ENCODE measurements around the gene CHL1.

CHL1 gene

DNA sequence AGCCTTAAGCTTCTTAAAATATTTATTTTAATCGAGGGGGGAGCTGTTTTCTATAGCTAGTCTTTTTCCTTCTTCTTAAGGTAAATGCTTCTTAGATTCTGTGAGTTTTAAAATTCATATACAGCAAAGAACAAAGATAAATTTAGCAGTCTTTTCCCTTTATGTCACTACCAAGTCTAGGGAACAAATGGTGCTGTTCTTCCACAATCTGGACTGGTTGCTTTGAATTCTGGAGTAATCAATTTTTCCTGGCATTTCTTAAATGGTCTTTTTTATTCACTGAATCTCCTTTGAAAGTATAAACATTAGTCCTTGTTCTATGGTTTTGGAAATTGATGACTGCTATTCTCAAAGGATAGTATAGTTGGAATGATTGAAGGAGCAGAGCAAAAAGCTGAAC, 82.8 kb downstream of the CHL1 start:
- DNase-seq, result no peak

DNA sequence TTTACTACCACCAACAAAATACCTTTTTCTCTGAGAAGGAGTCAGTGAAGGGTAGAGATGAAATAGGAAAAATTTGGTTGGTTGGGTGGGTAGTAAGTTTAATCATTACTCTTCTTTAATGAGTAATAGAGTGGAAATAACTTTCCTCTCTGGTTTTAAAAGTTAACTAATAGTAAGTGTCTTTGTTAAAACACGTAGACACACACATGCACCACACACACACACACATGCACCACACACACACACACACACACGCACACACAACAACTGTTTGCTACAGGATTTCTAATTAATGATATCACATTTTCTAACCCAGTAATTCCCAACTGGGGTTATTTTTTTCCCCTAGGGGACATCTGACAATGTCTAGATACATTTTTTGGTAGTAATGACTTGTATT, 84.1 kb downstream of the CHL1 start:
- no peak for DNase-seq

DNA sequence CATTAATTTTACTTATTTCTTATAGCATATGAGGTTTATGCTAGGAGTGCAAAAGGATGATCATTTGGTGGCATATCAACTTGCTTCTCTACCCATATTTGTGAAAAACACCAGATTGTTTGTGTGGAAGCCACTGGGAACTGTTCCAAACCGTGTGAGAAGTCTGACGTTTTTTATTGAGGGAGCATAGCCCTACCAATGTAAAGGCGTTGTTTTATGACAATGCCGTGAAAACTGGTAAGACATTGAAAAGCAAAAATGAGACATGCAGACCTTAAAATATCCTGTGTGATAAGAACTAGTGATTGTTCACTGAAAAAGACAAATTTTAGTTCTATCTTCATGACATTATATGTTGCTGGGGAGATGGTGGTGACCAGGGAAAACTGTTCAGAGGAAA, 87.8 kb downstream of the CHL1 start:
- DNase-seq, result no peak

DNA sequence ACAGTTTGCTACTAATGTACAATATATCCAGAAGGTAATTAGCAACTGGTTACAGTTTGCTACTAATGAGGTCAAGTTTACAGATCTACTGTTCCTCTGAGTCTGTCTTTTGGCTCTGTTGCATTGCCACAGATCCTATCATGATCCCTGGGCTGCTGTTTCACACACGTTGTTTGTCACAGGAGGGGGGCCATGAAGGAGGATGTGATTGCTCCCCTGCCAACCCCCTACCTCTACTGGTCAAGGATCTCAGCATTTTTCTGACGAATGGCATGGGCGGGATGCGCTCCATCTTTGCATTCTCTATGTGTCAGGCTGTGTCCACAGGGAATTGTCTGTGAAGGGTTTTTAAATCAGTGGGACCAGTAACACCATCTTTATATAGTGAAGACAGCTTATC, 91.9 kb downstream of the CHL1 start:
- no peak for DNase-seq

GRCh38 chr3:291028-291427, 94.5 kb downstream of the CHL1 start:
- no peak for DNase-seq

DNA sequence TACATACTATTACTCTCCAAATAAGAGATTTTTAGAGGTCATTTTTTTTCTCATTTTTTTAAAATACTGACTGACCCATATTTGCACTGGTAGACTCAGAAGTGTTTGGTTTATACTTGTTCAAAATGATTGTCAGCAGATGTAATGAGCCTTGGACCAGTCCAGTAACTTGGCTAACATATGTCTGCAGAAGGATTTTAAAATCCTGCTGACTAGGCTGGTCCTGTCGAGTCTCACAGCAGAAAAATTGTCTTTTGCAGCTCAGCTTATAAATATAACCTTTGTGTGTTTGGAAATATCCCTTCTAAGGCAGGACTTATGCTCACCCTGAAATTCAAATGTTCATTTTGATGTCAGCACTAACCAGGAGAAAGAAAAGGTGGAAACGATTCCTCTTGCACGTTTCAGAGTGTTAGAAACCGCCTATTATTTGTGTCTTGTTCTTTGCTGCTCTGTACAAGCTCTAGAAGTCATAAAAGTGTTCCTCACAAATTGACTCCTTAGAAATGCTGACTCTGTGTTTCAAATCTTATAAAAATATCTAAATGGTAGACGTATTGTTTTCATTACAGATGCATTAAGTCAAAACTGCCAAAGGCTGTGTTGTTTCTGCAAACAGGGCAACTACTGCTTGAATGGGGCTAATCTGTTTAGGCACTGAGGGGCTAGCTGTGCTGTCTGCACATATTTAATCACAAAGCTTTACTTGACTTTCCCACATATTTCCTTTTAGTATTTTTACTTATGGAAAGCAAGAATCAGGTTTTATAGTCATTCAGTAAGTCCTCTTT, 95.3 kb downstream of the CHL1 start:
- DNase-seq, result no peak

DNA sequence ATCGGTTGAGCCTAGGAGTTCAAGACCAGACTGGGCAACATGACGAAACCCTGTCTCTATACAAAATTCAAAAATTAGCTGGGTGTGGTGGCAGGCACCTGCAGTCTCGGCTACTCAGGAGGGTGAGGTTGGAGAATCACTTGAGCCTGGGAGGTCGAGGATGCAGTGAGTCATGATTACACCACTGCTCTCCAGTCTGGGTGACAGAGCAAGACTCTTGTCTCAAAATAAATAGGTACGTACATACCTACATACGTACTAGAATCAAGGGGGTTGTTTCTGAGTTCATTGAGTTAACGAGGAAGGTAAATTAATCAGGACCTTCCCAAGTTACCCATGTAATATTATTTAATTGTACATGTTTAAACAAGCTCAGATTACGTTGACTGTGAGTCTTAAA, 97.5 kb downstream of the CHL1 start:
- no peak for DNase-seq

DNA sequence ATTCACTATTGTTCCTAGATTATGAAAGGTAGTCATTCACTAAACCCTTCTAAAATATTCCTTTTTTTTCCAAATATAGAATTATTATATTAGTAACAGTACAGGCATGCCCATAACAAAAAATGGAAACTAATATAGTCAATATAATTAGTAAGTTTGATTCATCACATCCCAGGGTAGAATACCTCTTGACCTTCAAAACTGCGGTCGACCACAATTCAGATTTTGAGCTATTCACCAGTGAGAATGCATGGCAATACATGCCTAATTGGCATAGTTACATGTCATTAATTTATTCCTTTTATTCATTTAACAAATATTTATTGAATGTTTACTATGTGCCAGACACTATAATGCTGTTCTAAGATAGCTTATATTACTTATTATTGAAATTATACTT, 98.0 kb downstream of the CHL1 start:
- no peak for DNase-seq

DNA sequence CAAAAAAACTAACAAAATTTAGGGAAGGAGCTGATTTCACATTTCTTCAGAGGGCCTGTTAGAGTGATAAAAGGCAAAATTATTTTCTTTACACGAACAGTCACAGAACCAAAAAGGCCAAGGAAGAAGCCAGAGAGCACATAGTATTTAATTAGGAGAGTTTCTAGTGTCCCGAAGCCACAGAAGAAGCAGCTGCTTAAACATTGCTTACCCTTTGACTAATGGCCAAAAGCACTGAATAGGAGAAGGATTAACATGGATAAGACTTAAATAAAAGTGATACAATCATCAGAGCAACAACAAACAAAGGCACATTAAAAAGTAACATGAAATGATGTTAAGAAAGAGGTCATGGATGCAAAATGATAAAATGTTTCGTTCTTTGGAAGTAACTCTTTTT, 98.6 kb downstream of the CHL1 start:
- DNase-seq, result no peak

DNA sequence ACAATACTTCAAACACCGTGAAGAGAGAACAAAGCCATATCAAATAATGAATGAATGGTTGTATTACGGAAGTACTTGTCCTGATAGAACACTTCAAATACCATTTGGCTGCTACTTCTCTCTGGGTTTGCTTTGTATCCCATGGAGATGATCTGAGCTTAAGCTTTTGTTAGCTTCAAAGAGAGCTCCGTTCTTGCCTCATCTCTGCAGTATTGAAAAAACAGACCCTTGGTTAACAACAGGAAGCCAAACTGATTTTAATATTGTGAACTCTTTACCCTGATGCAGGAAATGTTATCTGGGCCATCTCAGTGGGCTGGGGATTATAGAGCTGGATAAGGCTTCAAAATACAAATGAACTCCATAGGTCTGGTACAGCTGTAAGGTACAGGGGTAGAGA, 101.0 kb downstream of the CHL1 start:
- DNase-seq, result no peak

- DNase-seq, result no peak
Observed at GRCh38 chr3:299590-300301, 103.2 kb downstream of the CHL1 start.

GRCh38 chr3:307182-307581, 110.6 kb downstream of the CHL1 start:
- DNase-seq, result no peak

DNA sequence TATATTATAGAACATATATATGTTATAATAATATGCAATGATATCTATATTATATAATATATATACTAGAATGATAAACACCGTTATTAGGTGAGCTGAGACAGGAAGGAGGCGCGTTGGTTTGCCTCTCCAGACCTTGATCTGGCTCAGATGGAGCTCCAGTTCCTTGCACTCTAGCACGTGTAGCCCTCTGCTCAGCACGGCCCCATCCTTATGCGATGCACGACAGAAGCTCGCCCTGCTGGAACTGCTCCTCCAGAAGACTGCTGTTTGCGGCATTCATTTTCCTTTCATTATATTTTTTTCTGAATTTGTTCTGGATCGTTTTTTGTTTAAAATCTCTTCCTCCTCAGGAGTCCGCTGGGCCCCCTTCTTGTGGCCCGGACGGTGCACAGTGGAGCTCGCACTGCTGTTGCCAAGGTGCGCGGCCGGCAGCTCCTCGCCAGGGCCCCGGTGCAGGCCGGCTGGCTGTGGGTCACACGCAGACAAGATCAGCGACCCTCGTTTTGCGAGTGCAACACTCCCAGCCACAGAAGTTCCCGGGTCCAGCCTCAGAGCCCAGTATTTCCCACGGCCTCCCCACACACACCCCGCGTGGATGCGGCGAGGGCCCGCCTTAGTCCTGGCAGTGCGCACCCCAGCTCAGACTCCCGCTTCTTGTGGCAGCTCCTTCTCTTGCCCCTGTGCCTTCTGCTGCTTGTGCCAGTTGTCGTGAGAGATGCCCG, 112.2 kb downstream of the CHL1 start:
- no peak for DNase-seq

- no peak for DNase-seq
Observed at GRCh38 chr3:312160-312733, 115.7 kb downstream of the CHL1 start.

DNA sequence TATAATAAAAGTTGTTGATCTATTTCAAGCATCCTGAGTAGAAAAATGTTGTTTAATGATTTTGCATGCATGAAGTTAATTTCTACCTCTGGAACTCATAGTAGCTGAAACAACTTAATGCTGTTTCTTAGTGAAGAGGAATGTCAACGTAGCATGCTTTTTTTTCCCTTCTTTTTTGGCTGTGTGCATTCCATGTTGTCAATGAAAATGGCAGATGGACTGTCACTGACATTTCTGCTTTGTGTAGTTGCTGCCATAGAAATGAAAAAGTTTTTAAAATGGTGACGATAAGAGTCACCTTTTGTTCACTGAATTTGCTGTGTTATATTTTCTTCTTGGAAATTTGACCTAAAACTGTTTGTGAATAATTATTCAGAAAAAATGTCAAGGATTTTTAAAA, 116.3 kb downstream of the CHL1 start:
- no peak for DNase-seq

DNA sequence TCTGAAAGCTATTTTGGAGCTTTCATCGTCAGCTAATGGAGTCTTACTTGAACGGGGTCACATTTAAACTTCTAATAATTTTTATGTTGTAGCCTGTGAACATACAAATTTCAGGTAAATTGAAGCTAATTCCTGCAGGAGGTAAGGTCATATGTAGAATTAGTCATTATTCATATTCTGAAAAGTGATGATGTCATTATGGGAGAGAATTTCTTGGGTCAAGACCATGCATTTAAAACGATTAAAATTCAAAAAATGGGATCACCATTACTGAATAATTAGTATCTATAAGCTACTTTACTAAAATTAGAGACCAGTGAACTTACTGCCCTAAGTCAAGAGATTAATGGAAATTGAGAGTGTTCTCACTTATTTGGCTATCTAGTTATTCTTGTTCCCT, 120.4 kb downstream of the CHL1 start:
- no peak for DNase-seq

- no peak for DNase-seq
Observed at GRCh38 chr3:318903-319302, 122.3 kb downstream of the CHL1 start.

- DNase-seq, result no peak
Observed at GRCh38 chr3:324423-324822, 127.9 kb downstream of the CHL1 start.

GRCh38 chr3:325495-325894, 128.9 kb downstream of the CHL1 start:
- DNase-seq, result no peak

DNA sequence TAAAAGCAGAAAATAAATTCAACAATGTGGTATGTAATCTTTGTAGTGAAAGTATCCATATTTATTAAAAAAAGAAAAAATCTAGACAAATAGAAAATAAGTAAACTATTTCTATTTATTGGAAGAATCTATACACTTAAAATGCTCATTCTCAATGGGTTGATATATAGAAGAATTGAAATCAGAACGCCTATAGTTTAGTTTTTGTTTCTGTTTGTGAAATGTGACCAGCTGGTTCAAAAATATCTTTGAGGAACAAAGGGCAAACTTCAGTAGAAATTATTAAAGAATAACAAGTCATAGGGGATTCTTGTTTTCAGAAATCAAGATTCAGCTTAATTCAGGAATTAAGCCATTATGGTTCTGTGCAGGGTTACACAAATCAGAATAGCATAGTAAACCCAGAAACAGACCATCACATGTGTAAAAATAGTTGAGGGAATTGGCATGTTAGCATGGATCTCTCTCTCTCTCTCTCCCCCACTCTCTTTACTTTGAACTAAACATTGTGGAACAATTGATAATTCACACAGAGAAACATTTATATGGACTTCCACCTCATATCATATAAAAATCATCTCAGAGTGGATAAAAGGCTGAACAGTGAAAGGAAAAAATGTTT, 134.0 kb downstream of the CHL1 start:
- DNase-seq, result no peak

DNA sequence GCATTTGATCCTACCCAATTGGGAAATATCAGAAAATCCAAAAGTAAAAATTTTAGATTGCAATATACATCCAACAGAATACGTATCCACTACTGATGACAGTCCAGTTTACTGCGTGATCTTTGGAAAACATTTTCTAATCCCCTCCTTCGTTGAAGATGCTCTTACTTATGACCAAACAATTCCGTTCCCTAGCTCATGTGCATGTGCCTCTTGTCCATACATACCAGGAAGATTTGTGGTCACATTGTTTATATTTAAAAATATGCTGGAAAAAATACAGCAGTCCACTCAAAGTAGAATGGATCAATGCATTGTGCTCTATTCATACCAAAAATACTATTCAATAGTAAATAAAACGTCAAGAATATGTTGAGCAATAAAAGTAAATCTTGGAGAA, 135.3 kb downstream of the CHL1 start:
- DNase-seq, result no peak

GRCh38 chr3:332701-333100, 136.1 kb downstream of the CHL1 start:
- no peak for DNase-seq

- DNase-seq, result no peak
Observed at GRCh38 chr3:335240-335639, 138.7 kb downstream of the CHL1 start.
